Right renal pelvis (tissue), 4 donors: ENCODE measurements around the gene TENT5A. TPM values are rescaled to one million over a fixed set of nuclear protein-coding genes. Genes with fewer than 3 reads are reported as not detected.
"Not testable (repeated sequence)": the region's sequence is repeated elsewhere in the genome, so short reads cannot be mapped to it uniquely, and the experiment has no call there.

Experiments used
- DNase-seq, 4 donors: peaks; one replicate each; pipeline ENCODE4 v3.0.0-alpha.2; 2013; ENCODE audit warnings: low read depth in 4 of 4, low spot score in 3 of 4, missing footprints in 1 of 4
- polyA plus RNA-seq, 4 donors: library from polyadenylated mRNA; unstranded; fragments of 120-200 nt; gene quantifications; one replicate each; pipeline ENCODE4 v1.2.1, GENCODE V29; 2013; ENCODE audit not compliant: insufficient read length in 4 of 4

The TENT5A gene
- polyA plus RNA-seq: 1 to 10 TPM; 4.7 to 6.2 (median 5.2) TPM

- DNase-seq: peak; percentile 63 to 77 (median 70)
Measured at GRCh38 chr6:81752084-81752920, at the start of gene TENT5A. TSS of gene TENT5A (minus strand) at chr6:81752681. CDS start at chr6:81752141, 540 bp downstream.

DNA sequence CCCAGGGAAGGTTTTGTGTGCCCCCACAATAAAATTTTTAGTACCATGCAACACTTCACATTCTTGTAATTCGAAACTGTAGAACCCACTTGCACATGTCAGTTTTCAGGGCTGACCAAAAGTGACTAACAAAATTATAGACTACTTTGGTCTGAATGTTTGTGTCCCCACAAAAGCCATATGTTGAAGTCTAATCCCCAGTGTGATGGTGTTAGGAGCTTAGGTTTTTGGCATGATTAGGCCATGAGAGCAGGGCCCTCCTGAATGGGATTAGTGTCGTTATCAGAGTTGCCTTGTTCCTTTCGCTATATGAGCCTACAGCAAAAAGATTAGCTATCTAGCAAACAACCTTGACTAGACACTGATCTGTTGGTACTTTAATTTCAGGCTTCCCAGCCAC is 49.0 kb upstream of the TENT5A start:
- no peak for DNase-seq

DNA sequence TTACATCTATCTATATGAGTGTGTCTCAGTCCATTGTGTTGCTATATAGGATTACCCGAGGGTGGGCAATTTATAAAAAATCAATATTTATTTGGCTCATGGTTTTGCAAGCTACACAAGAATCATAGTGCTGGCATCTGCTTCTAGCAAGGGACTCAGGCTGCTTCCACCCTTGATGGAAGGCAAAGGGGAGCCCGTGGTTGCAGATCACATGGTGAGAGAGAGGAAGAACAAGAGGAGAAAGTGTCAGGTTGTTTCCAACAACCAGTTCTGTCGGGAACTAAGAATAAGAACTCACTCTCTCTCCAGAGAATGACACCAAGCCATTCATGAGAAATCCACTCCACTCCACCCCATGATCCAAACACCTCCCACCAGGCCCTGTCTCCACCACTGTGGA is 48.2 kb upstream of the TENT5A start:
- DNase-seq: no peak

GRCh38 chr6:81799323-81799722 is 46.8 kb upstream of the TENT5A start:
- DNase-seq: no peak

- no peak for DNase-seq
Measured at GRCh38 chr6:81797591-81797990, 45.1 kb upstream of the TENT5A start.

GRCh38 chr6:81795890-81796289 is 43.4 kb upstream of the TENT5A start:
- DNase-seq: no peak

GRCh38 chr6:81793821-81794475 is 41.5 kb upstream of the TENT5A start:
- no peak for DNase-seq

- no peak for DNase-seq
Measured at GRCh38 chr6:81792826-81793225, 40.3 kb upstream of the TENT5A start.

DNA sequence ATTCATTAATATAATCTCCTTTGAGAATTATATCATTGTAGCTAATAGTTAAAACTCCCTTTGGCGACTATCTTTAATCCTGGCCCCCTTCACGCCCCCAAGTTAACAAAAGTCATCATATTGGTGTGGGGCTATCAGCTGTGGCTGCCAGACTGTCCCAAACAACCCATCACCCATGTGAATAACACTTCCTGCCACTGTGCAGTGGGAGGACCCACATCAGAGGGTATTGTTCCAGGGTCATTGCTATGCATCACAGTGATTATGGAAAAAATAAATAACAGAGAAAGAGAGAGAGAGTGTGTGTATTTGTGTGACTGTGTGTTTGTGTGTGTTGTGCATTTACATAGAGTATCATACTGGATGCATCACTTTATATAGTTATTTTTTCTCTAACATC is 39.3 kb upstream of the TENT5A start:
- no peak for DNase-seq

- no peak for DNase-seq
Measured at GRCh38 chr6:81790034-81790433, 37.6 kb upstream of the TENT5A start.

DNA sequence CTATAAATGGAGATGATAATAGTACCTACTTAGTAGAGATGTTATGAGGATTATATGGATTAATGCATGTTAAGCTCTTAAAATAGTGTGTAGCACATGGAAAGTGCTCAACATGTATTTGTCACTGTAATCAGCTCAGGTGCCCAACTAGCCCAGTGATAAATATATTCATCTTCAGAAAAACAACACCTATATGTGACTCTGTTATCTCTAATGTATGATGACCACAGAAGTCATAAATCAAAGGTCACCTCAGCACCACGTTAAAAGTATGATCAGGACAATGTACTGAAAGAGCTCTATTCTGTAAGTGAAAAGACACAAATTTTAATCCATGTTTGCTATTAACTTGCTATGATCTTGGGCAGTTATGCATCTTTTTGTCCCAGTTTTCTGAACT is 36.8 kb upstream of the TENT5A start:
- DNase-seq: no peak

GRCh38 chr6:81788748-81789147 is 36.3 kb upstream of the TENT5A start:
- no peak for DNase-seq

- no peak for DNase-seq
Measured at GRCh38 chr6:81787313-81788068, 35.0 kb upstream of the TENT5A start.

- DNase-seq: no peak
Measured at GRCh38 chr6:81786150-81786549, 33.7 kb upstream of the TENT5A start.

- DNase-seq: no peak
Measured at GRCh38 chr6:81785377-81785776, 32.9 kb upstream of the TENT5A start.

DNA sequence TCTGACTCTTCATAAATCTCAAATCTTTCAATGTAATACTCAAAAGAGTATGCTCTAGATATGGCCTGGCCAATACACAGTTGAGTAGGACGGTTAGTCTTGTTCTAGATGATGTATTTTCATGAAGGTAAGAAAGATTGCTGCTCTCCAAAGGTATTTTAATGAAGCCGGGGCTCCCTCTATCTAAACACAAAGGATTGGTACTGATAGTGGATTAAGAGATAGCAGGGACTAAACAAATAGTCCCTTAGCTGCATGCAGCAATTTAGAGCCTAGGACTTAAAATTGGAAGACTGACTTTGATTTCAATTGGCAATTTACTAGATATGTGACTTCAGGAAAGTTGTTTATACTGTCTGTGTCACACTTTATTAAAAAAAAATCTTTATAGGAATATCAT is 31.4 kb upstream of the TENT5A start:
- DNase-seq: no peak

DNA sequence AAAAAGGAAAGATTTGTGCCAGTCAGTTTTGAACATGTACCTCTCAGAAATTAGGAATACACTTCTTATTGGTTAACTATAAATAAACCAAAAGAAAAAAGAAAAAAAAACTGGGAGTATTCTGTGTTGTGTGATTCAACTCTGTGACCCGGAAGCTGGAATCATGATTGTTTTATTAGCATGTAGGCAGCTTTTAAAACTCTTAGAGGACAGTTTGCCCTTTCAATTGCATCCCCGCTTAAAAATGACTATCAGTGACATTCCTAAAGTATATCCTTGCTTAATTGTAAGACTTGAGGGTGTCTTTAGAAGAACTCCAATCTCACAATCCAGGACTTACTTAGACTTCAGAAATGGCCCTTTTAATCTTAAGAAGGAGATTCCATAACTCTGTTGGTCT is 29.1 kb upstream of the TENT5A start:
- no peak for DNase-seq

DNA sequence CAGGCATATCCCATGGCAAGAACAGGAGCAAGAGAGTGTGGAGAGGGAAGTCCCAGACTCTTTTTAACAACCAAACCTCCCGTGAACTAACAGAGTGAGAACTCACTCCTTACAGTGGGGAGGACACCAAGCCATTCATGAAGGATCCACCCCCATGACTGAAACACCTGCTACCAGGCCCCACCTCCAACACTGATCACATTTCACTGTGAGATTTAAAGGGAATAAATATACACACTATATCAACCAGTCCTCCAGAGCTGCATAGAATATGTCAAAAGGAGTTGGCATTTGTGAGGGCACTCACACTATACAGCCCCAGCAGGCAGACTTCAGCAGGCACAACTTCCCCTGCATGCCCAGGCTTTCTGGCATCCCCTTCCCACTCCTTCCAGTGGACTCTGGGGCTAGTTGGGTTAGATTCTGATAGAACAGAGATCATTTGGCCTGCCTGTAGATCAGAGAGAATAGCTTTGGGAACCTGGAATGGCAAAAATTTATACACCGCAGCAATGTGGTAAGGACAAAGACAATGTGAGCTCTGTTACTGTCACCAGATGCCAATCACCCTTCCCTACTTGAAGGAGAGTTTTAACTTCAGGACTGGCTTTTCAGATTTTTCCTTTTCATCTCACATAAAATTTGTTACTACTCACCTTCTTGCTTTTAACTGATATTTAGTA is 25.2 kb upstream of the TENT5A start:
- no peak for DNase-seq

DNA sequence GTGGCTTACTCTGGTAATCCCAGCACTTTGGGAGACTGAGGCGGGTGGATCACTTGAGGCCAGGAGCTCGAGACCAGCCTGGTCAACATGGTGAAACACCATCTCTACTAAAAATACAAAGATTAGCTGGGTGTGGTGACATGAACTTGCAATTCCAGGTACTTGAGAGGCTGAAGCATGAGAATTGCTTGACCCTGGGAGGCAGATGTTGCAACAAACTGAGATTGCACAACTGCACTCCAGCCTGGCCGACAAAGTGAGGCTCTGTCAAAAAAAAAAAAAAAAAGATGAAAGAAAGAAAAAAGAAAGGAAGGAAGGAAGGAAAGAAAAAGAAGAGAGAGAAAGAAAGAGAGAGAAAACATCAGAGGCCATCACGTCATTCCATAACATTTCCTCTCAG is 23.7 kb upstream of the TENT5A start:
- not testable (repeated sequence) for DNase-seq

DNA sequence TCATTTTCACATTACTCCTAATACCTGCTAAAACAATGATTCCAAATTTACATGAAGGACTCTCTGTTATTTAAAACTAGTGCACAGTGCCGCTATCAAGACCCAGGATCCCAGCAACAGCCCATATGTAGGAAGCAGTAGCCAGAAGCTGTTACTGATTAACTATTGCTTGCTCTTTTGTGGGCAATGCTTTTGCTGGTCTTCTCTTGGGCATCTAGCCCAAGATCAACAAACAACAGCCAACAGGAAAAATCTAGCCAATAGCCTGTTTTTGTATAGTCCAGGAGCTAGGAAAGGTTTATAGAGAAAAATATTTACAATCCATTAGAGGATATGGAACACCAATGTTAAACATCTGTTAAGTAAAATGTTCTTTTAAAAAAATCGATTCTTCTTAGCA is 22.1 kb upstream of the TENT5A start:
- no peak for DNase-seq

GRCh38 chr6:81773887-81774286 is 21.4 kb upstream of the TENT5A start:
- DNase-seq: no peak
